NCI-H1436 treated with DMSO at 0.1 percent for 48 hours (cell line): ENCODE results near the gene SEBOX.

Source experiments
- DNase-seq: peaks from one replicate; lab custom pipeline; 2025; lab: John Stamatoyannopoulos, UW

SEBOX gene

DNA sequence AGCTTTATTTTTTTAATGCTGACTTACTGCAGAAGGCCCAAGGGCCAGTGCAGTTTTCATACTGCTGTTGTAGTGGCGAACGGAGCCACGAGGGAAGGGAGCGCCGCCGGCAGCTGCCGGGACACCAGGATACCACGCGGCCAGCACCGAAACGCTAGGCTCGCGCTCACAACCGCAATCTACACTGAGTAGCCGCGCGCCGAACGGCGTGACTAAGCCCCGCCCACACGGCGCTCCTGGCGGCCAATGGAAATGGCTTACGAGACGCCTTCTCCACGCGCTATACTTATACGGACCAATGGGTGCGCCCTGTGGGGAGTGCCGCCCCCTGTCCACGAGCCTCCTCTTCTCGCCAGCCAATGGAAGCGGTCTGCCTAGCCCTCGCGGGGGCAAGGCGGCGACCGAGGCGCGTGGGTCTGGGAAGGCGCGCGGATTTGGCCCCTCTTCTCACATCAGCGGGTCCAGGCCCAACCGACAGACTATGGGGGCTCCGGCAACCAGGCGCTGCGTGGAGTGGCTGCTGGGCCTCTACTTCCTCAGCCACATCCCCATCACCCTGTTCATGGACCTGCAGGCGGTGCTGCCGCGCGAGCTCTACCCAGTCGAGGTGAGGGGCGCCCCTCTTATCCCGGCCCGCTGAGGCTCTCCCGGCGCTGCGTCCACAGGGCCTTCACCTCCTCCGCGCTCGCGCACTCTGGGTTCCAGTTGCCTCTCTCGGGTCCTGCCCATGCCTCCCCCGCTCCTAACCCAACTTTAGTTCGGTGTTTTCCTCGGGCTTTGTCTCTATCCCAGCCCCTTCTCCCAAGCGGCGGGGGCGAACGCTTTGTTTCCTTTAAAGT lies 46.0 kb downstream of the SEBOX start, which contains the start of gene TMEM97:
Gene TMEM97 (plus strand): TSS at position 442 of the 839 bp plus-strand sequence. CDS start 40 bp downstream, at position 482.
- peak; percentile 95 for DNase-seq

DNA sequence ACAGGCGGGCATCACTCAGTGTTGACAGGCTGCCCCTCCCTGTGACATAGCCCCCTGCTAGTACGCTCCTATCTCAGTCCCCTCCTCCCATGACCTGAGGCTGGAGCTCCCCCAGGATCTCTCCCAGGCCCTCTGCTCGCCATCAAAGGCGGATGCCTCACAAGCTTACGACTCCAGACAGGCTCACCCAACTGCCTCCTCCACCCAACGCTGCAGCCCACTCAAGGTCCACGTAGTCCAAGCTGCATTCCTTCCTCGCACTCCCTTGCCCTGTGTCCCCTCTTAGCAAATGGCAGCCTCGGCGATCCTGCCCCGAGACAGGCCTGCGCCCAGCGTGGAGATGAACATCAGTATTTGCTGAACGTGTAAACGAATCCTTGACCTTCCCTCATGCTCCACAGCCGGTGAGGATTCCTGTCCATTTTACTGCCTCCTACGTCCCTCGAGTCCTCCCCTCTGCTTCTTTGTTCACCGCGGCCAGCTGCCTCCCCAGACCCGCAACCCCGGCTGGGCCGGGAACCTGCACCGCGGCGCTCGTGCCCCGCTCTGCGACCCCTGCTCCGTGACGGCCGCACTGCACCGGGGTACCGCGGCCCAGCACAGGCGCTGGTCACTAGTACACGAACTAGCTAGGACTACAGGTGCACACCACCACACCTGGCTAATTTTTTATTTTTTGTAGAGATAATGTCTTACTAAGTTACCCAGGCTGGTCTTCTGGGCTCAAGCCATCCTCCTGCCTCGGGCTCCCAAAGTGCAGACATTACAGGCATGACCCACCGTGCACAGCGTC lies 46.8 kb downstream of the SEBOX start:
- no peak for DNase-seq

DNA sequence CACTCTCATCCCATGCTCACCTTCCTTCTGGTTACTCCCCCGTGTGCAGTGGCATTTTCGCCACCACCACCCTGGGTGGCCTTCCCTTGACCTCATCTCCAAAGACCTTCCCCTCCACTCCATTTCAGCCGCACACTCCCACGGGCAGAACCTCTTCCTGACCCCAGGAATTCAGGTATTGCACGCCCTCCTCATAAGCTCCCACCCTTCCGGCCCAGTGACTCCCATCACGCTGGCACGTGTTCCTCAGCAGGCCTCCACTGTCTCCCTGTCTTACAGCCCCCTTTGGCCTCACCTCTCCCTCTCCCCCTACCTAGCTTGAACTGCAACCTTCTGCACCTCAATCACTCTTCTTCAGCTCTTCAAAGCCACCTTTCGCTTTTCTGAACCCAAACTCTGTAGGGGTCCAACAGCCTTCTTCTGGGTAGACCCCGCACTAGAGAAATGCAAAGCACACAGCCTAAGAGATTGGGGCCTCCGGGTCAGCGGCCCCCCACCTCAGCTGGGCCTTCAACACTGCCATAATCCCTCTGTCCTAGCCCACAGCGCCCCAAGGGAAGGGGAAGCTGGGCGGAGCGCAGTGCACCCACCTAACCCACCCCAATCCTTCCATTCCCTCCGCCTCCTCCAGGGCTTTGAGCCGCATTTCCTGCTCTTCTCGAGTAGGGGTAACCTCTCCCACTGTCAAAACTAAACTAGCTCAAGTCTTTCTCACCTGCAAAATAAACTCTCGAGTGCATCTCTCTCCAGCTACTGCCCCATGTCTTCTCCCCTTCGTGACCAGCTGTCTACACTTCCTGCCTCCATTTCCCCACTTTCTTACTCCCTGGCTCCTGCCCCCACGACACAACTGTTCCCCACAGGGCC lies 47.7 kb downstream of the SEBOX start:
- DNase-seq: no peak

DNA sequence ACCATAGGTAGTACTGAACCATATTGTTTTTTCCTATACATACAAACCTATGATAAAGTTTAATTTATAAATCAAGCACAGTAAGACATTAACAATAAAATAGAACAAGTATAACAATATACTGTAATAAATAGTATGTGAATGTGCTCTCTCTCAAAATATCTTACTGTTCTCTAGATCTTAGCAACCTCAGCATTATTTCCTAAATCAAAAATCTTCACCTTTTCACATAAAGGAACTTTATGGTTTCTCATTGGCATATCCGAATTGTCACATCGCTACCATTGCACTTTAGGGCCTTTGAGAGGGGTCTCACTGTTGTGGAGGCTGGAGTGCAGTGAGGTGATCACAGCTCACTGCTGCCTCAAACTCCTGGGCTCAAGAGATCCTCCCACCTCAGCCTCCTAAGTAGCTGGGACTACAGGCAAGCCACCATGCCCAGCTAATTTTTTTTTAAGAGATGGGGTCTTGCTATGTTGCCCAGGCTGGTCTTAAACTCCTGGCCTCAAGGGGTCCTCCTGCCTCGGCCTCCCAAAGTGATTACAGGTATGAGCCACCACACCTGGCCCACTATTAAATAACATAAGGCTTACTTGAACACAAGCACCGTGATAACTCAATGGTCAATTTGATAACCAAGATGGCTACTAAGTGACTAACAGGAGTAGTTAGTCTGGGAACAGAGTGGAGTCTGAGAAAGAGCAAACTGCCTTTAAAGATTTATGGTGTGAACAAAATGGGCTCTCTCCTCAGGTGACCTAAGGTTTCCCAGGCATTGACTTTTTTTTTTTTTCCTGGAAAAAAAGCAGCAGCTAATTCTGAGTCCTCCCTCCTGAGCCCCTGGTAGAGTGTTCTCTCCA lies 48.9 kb downstream of the SEBOX start:
- no peak for DNase-seq

DNA sequence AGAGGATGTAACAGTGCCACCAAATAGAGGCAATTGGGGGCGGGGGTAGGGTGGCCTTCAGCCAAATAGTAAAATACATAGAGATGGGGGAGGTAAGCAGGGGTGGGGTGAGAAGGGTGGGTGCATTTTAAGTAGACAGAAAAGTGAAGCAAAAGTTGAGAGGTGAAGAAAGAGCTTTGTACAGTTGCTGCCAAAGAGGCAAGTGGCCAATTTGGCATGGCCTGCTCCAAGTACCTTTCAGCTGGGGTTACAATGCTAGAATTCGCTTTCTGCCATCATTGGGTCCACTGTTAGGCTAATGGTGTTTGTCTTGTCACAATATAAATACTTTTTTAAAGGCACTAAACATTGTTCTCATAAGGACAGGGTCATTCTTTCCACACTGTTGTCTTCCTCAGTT lies 51.2 kb downstream of the SEBOX start:
- no peak for DNase-seq
